CD4-positive, alpha-beta T cell (primary cell): Measurements from ENCODE around the gene C20orf202. TPM values are rescaled to one million over a fixed set of nuclear protein-coding genes. Genes with fewer than 3 reads are reported as not detected.

Experiments
- ATAC-seq: fragments of 200-7000 bp; cut with Tn5 transposase; one replicate; pipeline ENCODE4 v1.10.0; 2022; ENCODE audit warnings: mild to moderate bottlenecking; ENCODE audit not compliant: poor library complexity
- CTCF ChIA-PET: fragments of 350-600 bp; sonication (Branson Sonifier 250); formaldehyde crosslinking; loops from one replicate; lab custom pipeline; 2021; ENCODE audit warnings: antibody characterized with exemption, inconsistent platforms; lab: Charles Lee
- POLR2A ChIA-PET: fragments of 350-600 bp; sonication (Branson Sonifier 250); formaldehyde crosslinking; loops from one replicate; lab custom pipeline; 2021; ENCODE audit warnings: antibody characterized with exemption, inconsistent platforms; lab: Charles Lee
- DNase-seq, 14 experiments: peaks; one replicate each; pipeline ENCODE4 v3.0.0-alpha.2; 2013 to 2020; ENCODE audit warnings: mixed read lengths in 2 of 14
- H3K27ac ChIP-seq, 2 donors: one replicate each; pipeline versions ENCODE4 v1.5.1 to v1.7.0; 2013; ENCODE audit warnings: low read length in 2 of 2, low read depth in 1 of 2, mild to moderate bottlenecking in 1 of 2
- H3K27me3 ChIP-seq, 2 experiments: 1 replicate in 1 of 2; 2 replicates in 1 of 2; pipeline versions ENCODE4 v1.6.1 to v1.7.0; 2013; ENCODE audit warnings: low read length in 2 of 2, control low read depth in 1 of 2, mild to moderate bottlenecking in 1 of 2, moderate library complexity in 1 of 2; ENCODE audit not compliant: insufficient read depth in 2 of 2, control insufficient read depth in 1 of 2
- H3K36me3 ChIP-seq: one replicate; pipeline ENCODE4 v1.6.1; 2013; ENCODE audit warnings: low read length, control low read depth; ENCODE audit not compliant: insufficient read depth
- H3K4me1 ChIP-seq: one replicate; pipeline ENCODE4 v1.6.1; 2013; ENCODE audit warnings: low read length, control low read depth; ENCODE audit not compliant: insufficient read depth
- H3K4me3 ChIP-seq: one replicate; pipeline ENCODE4 v1.5.1; 2013; ENCODE audit warnings: mild to moderate bottlenecking, low read length, moderate library complexity
- H3K9me3 ChIP-seq, 2 experiments: 1 replicate in 1 of 2; 2 replicates in 1 of 2; pipeline versions ENCODE4 v1.6.1 to v1.7.0; 2013; ENCODE audit warnings: low read length in 2 of 2, mild to moderate bottlenecking in 2 of 2, control low read depth in 1 of 2, moderate library complexity in 1 of 2; ENCODE audit not compliant: control insufficient read depth in 1 of 2, insufficient read depth in 1 of 2
- H3K27ac Mint-ChIP-seq: one replicate; pipeline ENCODE4 v1.8.0; 2020; ENCODE audit warnings: mixed read lengths
- H3K27me3 Mint-ChIP-seq: one replicate; pipeline ENCODE4 v1.8.0; 2021; ENCODE audit warnings: mixed read lengths
- H3K36me3 Mint-ChIP-seq: one replicate; pipeline ENCODE4 v1.8.0; 2021; ENCODE audit warnings: low read depth, mixed read lengths
- H3K4me1 Mint-ChIP-seq: one replicate; pipeline ENCODE4 v1.8.0; 2021; ENCODE audit warnings: low read depth, mixed read lengths
- H3K4me3 Mint-ChIP-seq: one replicate; pipeline ENCODE4 v1.8.0; 2020; ENCODE audit warnings: mild to moderate bottlenecking, mixed read lengths
- H3K9me3 Mint-ChIP-seq: one replicate; pipeline ENCODE4 v1.8.0; 2020; ENCODE audit warnings: mixed read lengths
- CTCF ChIP-seq: fragments of 200-600 bp; IDR thresholded peaks from one replicate; pipeline ENCODE4 v1.8.0; 2022; ENCODE audit warnings: antibody characterized with exemption, mild to moderate bottlenecking
- intact Hi-C, 2 experiments: fragments of 100-400 bp; cut with DNase I in 1 of 2; cut with micrococcal nuclease in 1 of 2; formaldehyde crosslinking; loops; one replicate each; pipeline versions ENCODE4 v1.15.1 to v1.9.0; 2023 to 2025; cut with DNase I, micrococcal nuclease
- total RNA-seq, 174 experiments: library from RNA in 2 of 174; stranded (reverse) in 2 of 174; gene quantifications; one replicate each; pipeline ENCODE4 v1.2.3 and lab custom pipeline; 2021 to 2026

The C20orf202 gene
- total RNA-seq, 2 experiments from 2014 or later: not detected

GRCh38 chr20:1165521-1165920 lies 37.7 kb upstream of the C20orf202 start:
- Histone ChIP-seq H3K27ac (no peak overlapping the region), H3K36me3 (peaks cover 93% of the 10 kb centered on the region), H3K4me3 (no peak overlapping the region), H3K27me3 (no peaks in the 10 kb centered on the region), H3K9me3 (no peaks in the 10 kb centered on the region), H3K4me1 (no peaks in the 10 kb centered on the region)
- Mint-ChIP-seq H3K36me3 (peaks cover 99% of the 10 kb centered on the region), H3K27me3 (no peaks in the 10 kb centered on the region), H3K9me3 (no peaks in the 10 kb centered on the region), H3K4me3 (no peak overlapping the region), H3K27ac (no peak overlapping the region), H3K4me1 (no peaks in the 10 kb centered on the region)
- DNase-seq (no peak), ATAC-seq (no peak)
- ChIA-PET POLR2A (no interaction called here), CTCF (no interaction called here)
- intact Hi-C loops: no loop called here
- TF ChIP-seq CTCF: no peak

GRCh38 chr20:1165941-1166340 lies 37.3 kb upstream of the C20orf202 start:
- Mint-ChIP-seq H3K36me3 (peaks cover 99% of the 10 kb centered on the region), H3K27ac (no peak overlapping the region), H3K9me3 (no peaks in the 10 kb centered on the region), H3K4me1 (no peaks in the 10 kb centered on the region), H3K27me3 (no peaks in the 10 kb centered on the region), H3K4me3 (no peak overlapping the region)
- peaks cover 93% of the 10 kb centered on the region for H3K36me3 ChIP-seq
- no peak overlapping the region for H3K4me3 ChIP-seq
- ChIA-PET CTCF (no interaction called here), POLR2A (no interaction called here)
- H3K4me1 ChIP-seq: no peaks in the 10 kb centered on the region
- no peak for ATAC-seq
- DNase-seq: no peak
- intact Hi-C loops: no loop called here
- H3K27ac ChIP-seq: no peak overlapping the region
- no peaks in the 10 kb centered on the region for H3K9me3 ChIP-seq
- TF ChIP-seq CTCF: no peak
- H3K27me3 ChIP-seq: no peaks in the 10 kb centered on the region

- Mint-ChIP-seq H3K4me3 (no peak overlapping the region), H3K4me1 (no peaks in the 10 kb centered on the region), H3K36me3 (peaks cover 99% of the 10 kb centered on the region), H3K9me3 (no peaks in the 10 kb centered on the region), H3K27ac (no peak overlapping the region), H3K27me3 (no peaks in the 10 kb centered on the region)
- H3K4me3 ChIP-seq: no peak overlapping the region
- TF ChIP-seq CTCF: no peak
- no peaks in the 10 kb centered on the region for H3K9me3 ChIP-seq
- DNase-seq: no peak
- intact Hi-C loops: no loop called here
- H3K36me3 ChIP-seq: peaks cover 90% of the 10 kb centered on the region
- no peak overlapping the region for H3K27ac ChIP-seq
- H3K27me3 ChIP-seq: no peaks in the 10 kb centered on the region
- ChIA-PET POLR2A (no interaction called here), CTCF (no interaction called here)
- ATAC-seq: no peak
- no peaks in the 10 kb centered on the region for H3K4me1 ChIP-seq
Observed at GRCh38 chr20:1166948-1167720, 36.1 kb upstream of the C20orf202 start.
